Neural crest cell (in vitro differentiated cells): ENCODE data around the gene ZNF500. TPM values are rescaled to one million over a fixed set of nuclear protein-coding genes. Genes with fewer than 3 reads are reported as not detected.
A peak's percentile ranks its signal among the peaks of the same experiment; 100 is the strongest.

Experiments
- DNase-seq: peaks from one replicate; pipeline ENCODE4 v3.0.0; 2021; ENCODE audit warnings: low read depth, mixed read lengths, low spot score
- H3K27ac Mint-ChIP-seq: one replicate; pipeline ENCODE4 v1.8.0; 2021; ENCODE audit warnings: mild to moderate bottlenecking, mixed read lengths; ENCODE audit not compliant: unreplicated experiment
- H3K27me3 Mint-ChIP-seq: 2 replicates; pipeline ENCODE4 v1.8.0; 2021; ENCODE audit warnings: low read depth, mild to moderate bottlenecking, mixed read lengths
- H3K36me3 Mint-ChIP-seq: 2 replicates; pipeline ENCODE4 v1.8.0; 2021; ENCODE audit warnings: low read depth, mild to moderate bottlenecking, mixed read lengths
- H3K4me1 Mint-ChIP-seq: 2 replicates; pipeline ENCODE4 v1.8.0; 2021; ENCODE audit warnings: mixed read lengths
- H3K4me3 Mint-ChIP-seq: one replicate; pipeline ENCODE4 v1.8.0; 2021; ENCODE audit warnings: mild to moderate bottlenecking, mixed read lengths
- H3K9me3 Mint-ChIP-seq: 2 replicates; pipeline ENCODE4 v1.8.0; 2021; ENCODE audit warnings: mixed read lengths
- long read RNA-seq: library from polyadenylated mRNA; unstranded; transcript quantifications from one replicate; pipeline ENCODE4 v2.0.0, GENCODE V29; 2020
- total RNA-seq: library from RNA; stranded (reverse); gene quantifications from 2 replicates; pipeline ENCODE4 v1.2.1, GENCODE V29; 2021
- TF ChIP-seq, protein P1 (sequence below): fragments of 200-600 bp; sonication (generic); conservative IDR thresholded peaks from 2 replicates; pipeline ENCODE4 v1.5.0; 2021; ENCODE audit warnings: antibody characterized with exemption, mild to moderate bottlenecking

The ZNF500 gene
- 17.6 and 21.1 TPM in 2 replicates for total RNA-seq
- long read RNA-seq, result 0 reads

DNA sequence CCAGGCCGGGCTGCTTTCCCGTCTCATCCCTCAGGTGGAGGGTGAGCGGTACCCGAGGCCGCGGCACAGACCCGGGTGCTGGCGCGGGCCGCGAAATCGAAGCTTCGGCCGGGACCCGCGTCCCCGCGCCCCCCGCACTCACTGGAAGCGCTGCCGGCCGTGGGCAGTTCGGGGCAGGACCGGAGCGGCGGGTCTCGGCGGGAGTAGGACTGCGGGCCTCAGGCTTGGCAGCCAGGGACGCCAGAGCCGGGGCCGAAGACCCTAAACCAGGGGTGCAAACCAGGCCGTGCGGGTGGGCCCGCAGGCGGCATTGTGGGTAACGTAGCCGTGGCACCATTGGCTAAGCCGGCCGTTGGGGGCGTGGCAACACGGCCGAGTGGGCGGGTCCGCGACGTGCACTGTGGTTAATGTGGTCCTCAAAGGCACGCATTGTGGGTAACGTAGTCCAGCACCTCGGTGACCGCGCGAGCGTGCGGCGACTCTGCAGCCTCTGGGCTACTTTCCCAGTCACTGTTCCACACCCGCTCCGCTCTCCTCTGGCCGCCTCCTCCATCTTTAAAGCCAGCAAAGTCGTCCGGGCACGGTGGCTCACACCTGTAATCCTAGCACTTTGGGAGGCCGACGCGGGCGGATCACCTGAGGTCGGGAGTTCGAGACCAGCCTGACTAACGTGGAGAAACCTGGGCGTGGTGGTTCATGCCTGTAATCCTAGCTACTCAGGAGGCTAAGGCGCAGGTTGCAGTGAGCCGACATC, at the start of gene ZNF500:
Gene ZNF500, minus strand, starts transcription at position 288 of the 754 bp plus-strand sequence. CDS start 1,184 bp downstream, outside the sequence.
- peaks cover 28% of the 10 kb centered on the region for H3K4me1 Mint-ChIP-seq
- DNase-seq, result peak; percentile 99
- peak within 1 kb of the TSS; percentile 92 for H3K4me3 Mint-ChIP-seq
- TF ChIP-seq, protein P1, sequence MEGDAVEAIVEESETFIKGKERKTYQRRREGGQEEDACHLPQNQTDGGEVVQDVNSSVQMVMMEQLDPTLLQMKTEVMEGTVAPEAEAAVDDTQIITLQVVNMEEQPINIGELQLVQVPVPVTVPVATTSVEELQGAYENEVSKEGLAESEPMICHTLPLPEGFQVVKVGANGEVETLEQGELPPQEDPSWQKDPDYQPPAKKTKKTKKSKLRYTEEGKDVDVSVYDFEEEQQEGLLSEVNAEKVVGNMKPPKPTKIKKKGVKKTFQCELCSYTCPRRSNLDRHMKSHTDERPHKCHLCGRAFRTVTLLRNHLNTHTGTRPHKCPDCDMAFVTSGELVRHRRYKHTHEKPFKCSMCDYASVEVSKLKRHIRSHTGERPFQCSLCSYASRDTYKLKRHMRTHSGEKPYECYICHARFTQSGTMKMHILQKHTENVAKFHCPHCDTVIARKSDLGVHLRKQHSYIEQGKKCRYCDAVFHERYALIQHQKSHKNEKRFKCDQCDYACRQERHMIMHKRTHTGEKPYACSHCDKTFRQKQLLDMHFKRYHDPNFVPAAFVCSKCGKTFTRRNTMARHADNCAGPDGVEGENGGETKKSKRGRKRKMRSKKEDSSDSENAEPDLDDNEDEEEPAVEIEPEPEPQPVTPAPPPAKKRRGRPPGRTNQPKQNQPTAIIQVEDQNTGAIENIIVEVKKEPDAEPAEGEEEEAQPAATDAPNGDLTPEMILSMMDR, result no peak
- H3K27me3 Mint-ChIP-seq, result no peaks in the 10 kb centered on the region
- no peaks in the 10 kb centered on the region for H3K36me3 Mint-ChIP-seq
- peak within 1 kb of the TSS; percentile 64 for H3K27ac Mint-ChIP-seq
- no peaks in the 10 kb centered on the region for H3K9me3 Mint-ChIP-seq

- DNase-seq, result no peak
- TF ChIP-seq, protein P1, result no peak
- H3K36me3 Mint-ChIP-seq, result peaks cover 13% of the 10 kb centered on the region
- peak overlapping the region; percentile 43 for H3K27ac Mint-ChIP-seq
- no peaks in the 10 kb centered on the region for H3K9me3 Mint-ChIP-seq
- no peaks in the 10 kb centered on the region for H3K4me1 Mint-ChIP-seq
- H3K4me3 Mint-ChIP-seq, result no peak overlapping the region
- H3K27me3 Mint-ChIP-seq, result no peaks in the 10 kb centered on the region
Observed at GRCh38 chr16:4814542-4815173, 47.7 kb upstream of the ZNF500 start.

DNA sequence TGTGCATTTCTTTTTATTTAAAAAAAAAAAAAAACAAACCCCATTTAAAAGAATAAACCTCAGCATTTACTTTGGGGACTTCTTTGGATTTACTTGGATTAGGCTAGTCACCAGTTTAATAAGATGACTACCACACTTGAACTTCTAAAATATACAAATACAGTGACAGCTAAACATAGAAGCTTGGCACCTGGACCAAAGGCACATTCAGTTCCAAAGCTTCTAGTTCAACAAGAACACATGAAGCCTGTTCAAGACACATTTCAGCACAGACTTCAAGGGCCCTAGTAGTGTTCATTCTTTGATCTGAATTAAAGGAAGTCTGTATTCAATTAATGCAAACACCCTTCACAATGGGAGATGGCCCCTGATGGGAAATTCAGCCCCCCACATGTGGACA, 47.1 kb upstream of the ZNF500 start:
- no peak for DNase-seq
- H3K36me3 Mint-ChIP-seq, result peaks cover 13% of the 10 kb centered on the region
- H3K27ac Mint-ChIP-seq, result no peak overlapping the region

DNA sequence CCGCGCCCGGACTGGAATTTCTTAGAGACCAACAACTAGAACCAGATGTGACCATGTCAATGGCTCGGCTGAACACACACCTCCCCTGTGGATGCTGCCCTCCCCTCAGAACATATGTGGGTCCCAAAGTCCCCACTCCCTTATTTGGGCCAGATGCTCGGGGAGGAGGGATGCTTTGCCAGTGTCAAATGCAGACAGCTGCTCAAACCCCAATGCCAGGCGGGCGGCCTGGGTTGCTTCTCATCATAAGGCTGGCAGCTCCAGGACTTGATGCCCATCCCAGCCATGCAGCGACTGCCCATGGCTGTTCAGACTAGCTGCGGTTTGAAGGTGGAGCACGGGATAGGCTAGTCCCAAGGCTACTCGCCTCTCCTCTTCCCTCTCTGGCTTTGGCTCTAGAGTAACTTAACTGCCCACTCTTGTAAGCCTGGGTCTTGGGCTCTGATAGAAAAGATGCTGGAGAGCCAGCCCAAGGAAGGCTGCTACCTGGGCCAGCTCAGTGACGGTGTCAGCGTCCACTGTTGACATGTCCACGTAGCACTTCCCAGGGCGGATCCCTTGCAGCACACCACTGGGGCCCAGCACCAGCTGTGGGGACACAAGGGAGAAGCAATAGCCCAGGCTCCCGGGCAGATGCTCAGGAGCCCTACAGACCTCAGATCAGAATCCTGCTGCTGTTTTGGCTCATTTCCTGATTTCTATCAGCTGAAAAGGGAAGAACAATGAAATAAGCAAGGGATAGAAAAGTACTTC, 46.5 kb upstream of the ZNF500 start:
- Mint-ChIP-seq H3K4me1 (no peaks in the 10 kb centered on the region), H3K27me3 (no peaks in the 10 kb centered on the region), H3K9me3 (no peaks in the 10 kb centered on the region), H3K27ac (peak overlapping the region; percentile 67), H3K36me3 (peaks cover 9% of the 10 kb centered on the region), H3K4me3 (no peak overlapping the region)
- no peak for DNase-seq
- TF ChIP-seq, protein P1, result no peak

More for the DNA sequence above, 47.1 kb upstream of the ZNF500 start:
- H3K27me3 Mint-ChIP-seq, result no peaks in the 10 kb centered on the region
- H3K4me3 Mint-ChIP-seq, result no peak overlapping the region
- H3K4me1 Mint-ChIP-seq, result no peaks in the 10 kb centered on the region
- H3K9me3 Mint-ChIP-seq, result no peaks in the 10 kb centered on the region
- TF ChIP-seq, protein P1, result no peak

- DNase-seq, result no peak
- Mint-ChIP-seq H3K9me3 (no peaks in the 10 kb centered on the region), H3K4me3 (no peak overlapping the region), H3K36me3 (peaks cover 12% of the 10 kb centered on the region), H3K4me1 (no peaks in the 10 kb centered on the region), H3K27me3 (no peaks in the 10 kb centered on the region), H3K27ac (no peak overlapping the region)
- TF ChIP-seq, protein P1, result no peak
Observed at GRCh38 chr16:4811773-4812172, 44.8 kb upstream of the ZNF500 start.
